GM18870 (cell line): Measurements from ENCODE around the gene SCMH1.

Experiments used
- ATAC-seq: cut with Tn5 transposase; IDR thresholded peaks from one replicate; pipeline ENCODE4 v1.9.1; 2021; ENCODE audit warnings: moderate library complexity; ENCODE audit not compliant: unreplicated experiment

The SCMH1 gene

DNA sequence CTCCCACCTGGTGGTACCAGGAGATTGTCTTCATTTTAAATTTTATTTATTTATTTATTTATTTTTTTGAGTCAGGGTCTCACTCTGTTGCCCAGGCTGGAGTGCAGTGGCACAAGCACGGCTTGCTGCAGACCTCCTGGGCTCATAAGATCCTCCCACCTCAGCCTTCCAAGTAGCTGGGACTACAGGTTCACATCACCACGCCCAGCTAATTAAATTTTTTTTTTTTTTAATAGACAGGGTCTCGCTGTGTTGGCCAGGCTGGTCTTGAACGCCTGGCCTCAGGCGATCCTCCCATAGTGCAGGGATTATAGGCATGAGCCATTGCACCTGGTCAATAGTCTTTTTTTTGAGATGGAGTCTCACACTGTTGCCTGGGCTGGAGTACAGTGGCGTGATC lies 229.1 kb downstream of the SCMH1 start:
- ATAC-seq: no peak

DNA sequence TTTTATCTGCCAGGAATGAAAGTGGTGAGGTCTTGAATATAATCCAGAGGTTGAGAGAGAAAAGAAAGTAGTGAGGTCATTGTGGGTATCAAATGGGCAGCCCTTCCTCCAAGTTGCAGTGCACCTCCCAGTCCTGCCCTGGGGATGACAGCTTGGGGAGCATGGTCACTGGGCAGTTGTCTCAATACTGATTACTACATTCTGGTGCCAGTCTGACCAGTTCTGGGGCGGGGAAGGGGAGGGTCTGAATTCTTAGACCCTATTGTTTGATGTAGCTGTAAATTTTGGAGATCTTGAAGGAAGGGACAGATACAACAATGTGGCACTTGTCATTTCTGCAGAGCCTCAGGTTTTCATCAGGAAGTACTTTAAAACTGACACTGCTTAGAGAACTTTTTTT lies 231.8 kb downstream of the SCMH1 start:
- no peak for ATAC-seq

DNA sequence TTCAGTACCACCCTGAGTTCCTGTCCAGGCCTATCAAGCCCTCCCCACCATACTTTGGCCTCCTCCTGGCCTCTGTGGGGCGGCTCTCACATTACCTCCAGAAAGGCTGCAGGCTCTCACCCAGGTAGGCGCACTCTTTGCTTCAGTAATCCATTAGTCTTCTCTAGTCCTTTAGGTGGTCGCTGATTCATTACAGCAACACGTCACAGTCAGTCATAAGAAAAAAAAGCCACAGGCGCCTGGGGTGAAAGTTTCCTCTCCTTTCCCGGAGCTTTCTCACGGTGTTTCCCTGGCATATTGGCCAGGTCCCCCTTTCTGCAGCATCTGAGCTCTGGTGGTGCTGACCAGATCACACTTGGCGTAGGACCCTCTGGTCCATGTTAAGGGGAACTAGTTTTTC lies 232.6 kb downstream of the SCMH1 start:
- ATAC-seq: no peak

DNA sequence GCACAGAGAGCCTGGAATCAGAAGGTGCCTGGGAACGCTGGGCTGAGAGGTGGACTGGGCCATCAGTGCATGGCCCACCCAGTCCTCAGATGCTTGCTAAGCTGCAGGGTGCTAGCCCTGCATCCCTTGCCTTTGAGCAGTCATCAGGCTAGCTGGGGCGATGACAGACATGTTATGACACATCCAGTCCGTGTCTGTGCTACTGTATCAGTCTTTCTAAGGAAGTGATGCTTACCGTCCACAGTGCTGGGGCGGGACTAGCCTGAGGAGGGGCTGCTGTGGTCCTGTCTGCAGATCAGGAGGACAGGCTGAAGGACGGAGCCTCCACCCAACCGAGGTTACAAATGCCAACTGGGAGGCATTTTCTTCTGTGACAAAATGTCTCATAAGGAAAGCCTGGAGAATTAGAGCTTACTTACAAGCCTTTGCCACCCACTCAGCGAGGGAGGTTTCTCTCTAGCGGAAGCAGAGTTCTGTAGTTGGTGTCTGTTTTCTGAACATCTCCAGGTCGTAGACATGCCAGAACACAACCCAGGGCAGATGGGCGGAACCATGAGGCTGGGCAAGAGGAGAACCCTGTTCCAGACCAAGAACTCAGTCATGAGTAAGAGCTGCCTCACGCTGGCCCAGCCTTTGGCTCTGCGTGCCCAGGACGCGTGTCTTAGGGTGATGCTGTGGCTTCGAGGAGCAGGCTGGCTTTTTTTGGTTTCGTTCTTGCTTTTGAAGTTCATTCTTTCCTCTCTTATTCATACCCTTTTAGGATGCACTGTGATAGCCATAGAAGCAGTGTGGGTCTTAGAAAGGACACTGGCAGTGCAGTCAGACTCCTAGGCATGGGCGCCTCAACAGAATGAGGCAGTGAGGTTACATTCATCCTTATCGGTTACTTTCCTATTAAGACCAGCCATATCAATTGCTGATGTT lies 234.9 kb downstream of the SCMH1 start:
- ATAC-seq: no peak

DNA sequence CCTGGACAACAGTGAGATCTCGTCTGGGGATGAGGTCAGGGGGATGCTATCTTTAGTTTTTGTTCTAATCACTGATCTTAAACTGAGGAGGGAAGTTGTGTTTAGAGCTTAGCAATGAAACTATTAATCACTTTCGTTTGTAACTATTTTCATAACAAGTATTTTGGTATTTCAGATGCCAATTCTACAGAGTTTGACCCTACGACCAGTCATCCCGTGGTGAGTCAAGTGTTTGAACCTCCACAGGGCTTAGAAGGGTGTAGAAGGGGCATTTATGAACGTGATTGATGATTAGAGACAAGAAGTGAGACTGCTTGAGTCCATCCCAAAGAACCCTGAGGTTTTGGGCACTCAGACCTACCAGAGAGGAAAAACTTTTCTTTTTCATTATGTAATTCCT lies 236.2 kb downstream of the SCMH1 start:
- ATAC-seq: no peak

DNA sequence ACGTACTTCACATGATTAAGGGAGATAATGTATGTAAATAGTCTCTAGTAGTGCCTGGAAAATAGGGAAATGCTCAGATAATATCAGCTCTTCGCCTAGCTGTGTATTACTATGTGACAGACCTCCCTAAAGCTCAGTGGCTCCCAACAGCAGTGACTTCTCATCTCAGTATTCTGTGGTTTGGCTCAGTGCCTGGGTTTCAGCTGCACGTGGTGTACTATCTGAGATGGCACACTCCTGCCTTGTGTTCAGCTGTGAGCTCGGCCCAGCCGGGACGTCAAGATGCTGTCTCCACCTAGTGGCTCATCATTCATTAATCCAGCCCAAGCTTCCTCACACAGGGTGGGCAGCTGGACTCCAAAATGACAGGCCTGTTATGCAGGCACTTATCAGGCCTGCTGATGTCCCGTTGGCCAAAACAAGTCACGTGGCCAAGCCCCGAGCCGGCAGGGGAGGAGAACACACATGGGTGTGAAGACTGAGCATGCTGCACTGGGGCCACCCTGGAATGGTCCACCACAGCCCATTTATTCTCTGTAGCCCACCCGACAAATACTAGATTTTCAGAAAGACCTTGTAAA lies 238.4 kb downstream of the SCMH1 start:
- ATAC-seq: peak; percentile 92

DNA sequence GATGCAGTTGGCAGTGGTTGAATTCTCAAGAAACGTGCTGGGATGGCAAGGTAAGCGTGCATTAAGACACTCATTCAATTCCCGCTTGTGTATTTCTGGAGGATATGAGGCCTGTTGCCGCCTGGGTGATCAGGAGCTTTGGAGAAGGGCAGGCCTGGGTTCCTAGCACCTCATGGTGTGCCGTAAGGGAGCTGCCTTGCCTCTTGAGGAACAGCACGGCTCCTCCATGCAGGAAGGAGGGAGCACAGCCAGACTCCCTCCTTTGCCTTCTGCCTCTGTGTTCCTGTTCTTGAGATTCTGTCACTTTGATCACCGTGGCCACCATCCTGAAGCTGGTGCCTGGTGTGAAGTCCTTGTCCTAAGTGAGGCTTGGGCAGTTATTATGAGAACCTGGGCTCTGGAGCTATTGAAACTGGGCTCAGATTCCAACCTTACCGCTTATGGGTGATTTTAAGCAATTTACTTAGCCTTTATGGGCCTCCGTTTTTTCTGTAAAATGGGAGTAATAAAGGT lies 238.9 kb downstream of the SCMH1 start:
- ATAC-seq: peak; percentile 13

DNA sequence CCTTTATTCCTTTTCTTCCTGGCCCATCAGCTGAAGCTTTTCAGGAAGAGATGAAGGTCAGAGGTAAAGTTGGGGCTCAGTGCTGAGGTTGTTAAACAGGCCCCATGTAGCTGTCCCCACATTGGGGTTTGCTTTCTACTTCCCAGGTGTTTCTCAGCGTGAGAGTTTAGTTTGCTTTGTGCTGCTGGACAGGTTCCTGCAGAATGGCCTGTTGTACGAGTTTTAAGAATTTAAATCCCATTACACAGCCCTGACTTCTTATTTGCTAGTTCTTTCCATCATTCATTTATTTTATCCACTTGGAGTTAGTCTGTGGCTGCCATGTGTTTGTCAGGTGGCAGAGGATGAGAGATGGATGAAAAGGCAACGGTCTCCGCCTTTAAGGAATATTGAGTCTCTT lies 243.4 kb downstream of the SCMH1 start:
- ATAC-seq: no peak

DNA sequence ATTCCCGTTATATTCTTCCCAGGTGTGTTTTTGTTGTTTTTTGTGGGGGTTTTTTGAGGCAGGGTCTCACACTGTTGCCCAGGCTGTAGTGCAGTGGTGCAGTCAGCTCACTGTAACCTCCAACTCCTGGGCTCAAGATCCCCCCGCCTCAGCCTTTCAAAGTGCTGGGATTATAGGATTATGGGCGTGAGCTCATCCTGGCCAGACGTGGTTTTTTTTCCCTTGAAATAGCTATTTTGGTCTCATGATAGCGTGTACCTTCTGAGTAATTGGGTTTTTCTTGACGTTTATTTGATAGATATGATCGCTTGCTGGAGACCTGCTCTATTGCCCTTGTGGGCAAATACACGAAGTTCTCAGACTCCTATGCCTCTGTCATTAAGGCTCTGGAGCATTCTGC lies 245.0 kb downstream of the SCMH1 start:
- no peak for ATAC-seq

DNA sequence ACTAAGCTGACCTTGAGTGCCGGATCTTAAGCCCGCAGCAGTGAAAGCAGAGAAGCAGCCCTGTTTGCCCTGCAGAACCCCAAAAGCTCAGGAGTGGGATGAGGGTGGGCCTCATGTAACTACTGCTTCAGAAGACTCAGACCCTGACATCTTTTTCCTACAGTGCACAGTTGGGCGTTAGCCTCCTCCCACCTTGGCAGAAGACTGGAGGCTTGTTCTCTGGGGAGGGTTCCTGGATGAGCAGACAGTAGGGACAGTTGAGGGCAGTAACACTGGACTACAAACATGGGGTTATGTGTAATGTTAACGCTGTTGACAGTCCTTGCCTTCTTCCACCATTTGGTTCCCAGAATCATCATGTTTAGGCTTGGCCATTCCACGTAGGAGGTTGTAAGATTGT lies 253.0 kb downstream of the SCMH1 start:
- no peak for ATAC-seq

DNA sequence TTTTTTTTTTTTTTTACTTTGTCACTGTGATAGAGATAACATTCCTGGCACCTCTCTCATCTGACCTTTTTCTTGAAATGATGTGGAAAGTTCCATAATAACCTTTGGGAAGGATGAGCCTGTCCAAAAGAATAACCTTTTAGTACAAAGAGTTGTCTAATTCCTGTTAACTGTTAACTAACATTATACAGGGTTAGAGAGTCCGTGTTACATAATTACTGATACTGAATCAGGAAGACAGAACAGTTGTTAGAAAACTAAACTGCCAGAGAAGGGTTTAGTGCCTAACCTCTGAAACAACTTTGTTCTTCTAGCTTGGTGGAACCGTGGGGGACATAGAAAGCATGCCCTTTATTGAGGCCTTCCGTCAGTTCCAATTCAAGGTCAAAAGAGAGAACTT lies 253.8 kb downstream of the SCMH1 start:
- ATAC-seq: no peak

DNA sequence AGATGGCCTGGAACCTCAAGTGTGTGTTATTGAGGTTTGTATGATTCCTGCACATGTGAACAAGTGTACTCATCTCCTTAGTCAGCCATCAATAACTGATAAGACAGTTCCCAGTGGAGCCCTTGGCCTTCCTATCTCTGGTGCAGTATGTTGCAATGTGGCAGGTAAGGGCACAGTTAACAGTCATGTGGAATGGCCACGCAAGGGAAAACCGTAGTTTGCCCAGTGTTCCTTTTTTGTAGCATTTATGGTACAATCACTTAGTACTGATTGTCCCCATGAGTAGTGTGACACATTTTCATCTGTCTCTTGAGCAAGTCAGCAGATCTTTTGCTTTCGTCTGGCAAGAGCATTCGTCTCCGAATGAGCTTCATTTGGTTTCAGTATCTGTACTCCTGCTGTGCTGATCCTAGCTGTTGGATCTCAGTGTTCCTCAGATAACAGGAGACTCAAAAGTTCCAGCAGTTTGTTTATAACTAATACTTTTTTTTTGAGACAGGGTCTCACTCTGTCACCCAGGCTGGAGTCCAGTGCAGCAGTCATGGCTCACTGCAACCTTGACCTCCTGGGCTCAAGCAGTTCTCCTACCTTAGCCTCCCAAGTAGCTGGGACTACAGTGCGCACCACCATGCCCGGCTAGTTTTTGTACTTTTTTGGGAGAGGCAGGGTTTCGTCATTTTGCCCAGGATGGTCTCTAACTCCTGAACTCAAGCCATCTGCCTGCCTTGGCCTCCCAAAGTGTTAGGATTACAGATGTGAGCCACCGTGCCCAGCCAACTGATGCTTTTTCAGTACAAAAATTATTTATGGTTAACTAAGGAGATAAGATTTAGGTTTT lies 254.4 kb downstream of the SCMH1 start:
- ATAC-seq: no peak

DNA sequence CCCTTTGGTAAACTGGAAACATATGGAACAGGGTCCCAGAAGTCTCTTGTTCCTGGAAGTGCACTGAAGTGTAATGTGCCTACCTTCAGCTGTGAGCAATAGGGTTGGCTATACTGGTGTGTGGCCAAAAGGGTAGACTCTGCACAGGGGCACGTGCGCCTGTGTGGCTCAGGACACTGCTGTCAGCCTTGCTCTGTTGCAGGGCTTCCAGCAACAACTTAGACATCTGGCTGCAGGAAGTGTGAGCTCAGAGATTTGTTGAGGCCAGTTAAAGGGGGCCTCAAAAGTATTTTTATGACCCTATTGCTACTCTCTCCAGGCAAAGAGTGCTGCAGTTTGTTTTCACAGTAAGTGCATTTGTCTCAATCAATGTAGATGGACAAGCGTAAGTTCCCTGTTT lies 255.2 kb downstream of the SCMH1 start:
- no peak for ATAC-seq

DNA sequence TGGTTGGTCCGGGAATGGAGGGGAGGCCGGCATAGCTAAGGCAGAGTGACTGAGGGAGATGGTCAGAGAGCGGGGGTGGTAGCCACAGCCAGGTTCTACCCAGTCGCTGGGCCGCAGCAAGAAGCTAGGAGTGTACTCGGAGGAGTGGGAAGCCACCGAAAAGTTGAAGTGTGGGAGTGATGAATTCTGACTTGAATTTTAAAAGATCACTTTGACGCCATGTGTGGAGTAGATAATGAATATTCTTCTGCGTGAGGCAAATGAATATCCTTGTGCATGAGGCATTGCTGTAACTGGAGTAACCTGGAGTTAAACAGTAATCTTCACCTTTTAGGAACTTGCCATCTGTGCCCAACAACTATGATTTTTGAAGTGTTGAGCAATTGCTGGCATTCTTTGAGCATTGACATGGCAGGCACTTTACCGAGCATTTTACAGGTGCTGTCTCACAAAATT lies 255.8 kb downstream of the SCMH1 start:
- ATAC-seq: no peak

DNA sequence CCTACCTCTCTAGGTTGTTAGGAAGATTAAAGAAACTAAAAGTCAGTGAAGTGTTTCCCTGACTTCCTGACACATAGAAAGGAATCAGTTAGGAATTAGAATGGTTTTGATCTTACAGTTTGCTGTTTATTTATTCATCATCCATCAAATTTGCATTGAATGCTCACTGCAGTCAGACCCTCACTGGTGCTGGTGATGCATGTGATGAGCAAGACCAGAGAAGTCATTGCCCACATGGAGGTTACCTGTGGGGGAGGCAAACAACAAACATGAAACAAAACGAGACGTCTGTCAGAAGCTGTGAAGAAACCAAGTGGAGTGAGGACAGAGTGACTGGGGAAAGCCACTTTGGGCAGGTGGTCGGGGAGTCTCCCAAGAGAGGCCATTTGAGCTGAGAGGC lies 256.2 kb downstream of the SCMH1 start:
- ATAC-seq: no peak

DNA sequence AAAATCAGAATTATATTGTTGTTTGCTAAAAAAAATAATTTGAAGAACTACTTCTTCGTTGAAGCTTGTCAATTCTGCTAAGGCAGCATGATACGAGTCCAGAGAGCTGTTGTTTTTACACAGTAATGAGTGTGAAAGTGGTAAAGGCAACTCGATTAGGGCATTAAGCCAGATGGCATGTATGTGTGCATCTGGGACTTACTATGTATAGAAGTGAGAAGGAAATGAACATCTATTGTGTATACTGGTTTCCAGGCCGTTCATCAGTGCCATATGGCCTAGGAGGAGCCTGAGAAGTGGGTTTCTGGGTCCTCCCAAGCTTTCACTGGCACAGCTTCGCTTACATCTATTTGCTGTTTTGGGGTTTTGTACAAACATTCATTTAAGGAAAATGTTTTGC lies 256.9 kb downstream of the SCMH1 start:
- ATAC-seq: no peak

DNA sequence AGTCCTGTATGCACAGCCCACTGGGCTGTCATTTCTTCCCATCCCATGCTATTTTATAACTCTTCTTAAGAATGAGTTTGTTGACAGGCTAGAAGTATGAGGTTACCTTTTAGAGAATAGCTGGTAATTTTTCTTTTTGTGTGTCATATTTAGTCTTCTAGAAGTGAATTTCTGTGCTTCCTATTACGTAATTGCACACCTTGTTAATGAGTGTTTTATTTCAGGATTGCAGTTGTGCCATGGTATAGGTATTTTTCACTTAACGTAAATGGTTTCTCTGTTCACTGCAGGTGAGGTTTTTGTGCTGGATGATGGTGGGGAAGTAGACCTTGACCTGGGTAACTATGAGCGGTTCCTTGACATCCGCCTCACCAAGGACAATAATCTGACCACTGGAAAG lies 257.6 kb downstream of the SCMH1 start:
- no peak for ATAC-seq

DNA sequence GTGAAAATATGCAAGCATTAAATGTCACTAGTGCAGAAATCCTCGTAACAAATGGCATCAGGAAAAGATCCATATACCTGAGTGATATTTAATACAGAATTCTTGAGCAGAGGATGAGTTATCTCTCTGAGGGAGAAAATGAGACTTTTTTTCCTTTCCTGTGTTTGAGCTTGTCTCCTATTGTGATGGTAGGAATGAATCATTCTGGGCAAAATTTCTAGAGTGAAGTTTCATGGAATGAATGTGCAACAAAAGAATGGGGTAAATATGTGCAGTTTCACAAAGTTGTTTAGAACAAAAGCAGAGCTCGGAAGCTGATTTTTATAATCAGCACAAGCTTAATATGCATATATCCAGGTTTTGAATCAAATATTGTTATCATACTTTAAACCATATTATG lies 258.0 kb downstream of the SCMH1 start:
- no peak for ATAC-seq

DNA sequence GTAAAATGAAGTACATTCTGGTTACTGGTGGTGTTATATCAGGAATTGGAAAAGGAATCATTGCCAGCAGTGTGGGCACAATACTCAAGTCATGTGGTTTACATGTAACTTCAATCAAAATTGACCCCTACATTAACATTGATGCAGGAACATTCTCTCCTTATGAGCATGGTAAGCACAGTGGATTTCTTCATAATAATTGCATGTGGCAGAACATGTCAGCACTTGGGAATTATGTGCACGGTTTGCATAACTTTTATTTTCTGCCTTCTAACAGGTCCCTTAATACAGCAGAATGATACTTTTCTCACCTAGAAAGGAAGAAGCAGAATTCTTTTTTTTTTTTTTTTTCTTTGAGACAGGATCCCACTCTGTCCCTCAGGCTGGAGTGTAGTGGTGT lies 258.8 kb downstream of the SCMH1 start:
- no peak for ATAC-seq

DNA sequence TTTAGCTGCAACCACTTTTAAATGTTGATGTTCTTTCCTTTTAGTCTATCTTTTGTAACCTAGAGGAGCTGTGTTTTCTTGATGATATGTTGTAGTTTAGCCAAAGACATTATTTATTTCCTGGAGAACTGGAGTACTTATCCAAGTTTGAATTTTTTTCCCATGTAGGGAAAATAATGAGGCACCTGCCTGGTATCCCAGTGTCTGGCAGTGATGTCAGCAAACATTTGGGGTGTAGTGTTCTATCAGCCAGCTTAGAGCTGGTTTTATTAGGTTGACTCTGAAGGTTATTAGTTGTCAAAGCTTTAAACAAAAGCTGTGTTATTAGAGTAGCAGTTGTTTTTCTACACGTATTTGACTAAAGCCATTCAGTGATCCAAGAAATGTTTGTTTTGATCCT lies 259.4 kb downstream of the SCMH1 start:
- no peak for ATAC-seq

DNA sequence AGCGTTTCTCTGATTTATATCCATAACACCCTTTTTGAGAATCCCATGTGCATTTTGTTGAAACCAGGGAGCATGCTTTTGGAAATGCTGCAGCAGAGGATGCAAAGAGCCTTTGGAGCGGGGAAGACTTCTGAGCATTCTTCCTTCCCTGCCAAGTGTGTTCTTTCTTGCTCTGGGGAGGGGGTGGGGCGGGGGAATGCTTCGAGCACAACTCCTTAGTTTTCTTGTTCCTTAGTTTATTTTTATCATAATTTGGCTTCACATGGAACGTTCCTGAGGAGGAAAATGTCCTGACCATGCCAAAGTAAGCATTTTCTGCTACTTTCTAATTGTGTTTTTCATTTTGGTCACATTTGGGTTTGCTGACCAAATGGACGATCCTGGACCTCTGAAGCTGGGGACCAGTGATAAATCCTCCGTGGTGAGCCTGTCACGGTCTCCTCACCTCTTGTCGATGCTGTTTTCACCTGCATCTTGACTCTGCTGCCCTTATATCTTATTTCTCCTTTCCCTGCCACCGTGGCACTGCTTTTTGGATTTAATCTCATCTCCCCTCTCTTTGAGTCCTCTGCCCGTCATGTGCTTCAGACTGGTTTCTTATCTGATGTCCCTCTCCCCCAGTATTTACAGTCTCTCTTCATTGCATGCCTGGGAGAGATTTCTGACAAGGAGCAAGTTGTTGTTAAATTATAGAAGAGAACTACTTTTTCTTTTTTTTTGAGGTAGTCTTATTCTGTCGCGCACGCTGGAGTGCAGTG lies 260.2 kb downstream of the SCMH1 start:
- ATAC-seq: no peak
